ENCODE measurements around the gene PCDHGB2. TPM values are rescaled to one million over a fixed set of nuclear protein-coding genes. Genes with fewer than 3 reads are reported as not detected.
"Not testable (repeated sequence)": the region's sequence is repeated elsewhere in the genome, so short reads cannot be mapped to it uniquely, and the experiment has no call there.

The PCDHGB2 gene
- 9.8 and 11.5 TPM in 2 replicates for total RNA-seq (2014; rRNA removed; shearing (Covaris generic); ENCODE audit: low replicate concordance)

DNA sequence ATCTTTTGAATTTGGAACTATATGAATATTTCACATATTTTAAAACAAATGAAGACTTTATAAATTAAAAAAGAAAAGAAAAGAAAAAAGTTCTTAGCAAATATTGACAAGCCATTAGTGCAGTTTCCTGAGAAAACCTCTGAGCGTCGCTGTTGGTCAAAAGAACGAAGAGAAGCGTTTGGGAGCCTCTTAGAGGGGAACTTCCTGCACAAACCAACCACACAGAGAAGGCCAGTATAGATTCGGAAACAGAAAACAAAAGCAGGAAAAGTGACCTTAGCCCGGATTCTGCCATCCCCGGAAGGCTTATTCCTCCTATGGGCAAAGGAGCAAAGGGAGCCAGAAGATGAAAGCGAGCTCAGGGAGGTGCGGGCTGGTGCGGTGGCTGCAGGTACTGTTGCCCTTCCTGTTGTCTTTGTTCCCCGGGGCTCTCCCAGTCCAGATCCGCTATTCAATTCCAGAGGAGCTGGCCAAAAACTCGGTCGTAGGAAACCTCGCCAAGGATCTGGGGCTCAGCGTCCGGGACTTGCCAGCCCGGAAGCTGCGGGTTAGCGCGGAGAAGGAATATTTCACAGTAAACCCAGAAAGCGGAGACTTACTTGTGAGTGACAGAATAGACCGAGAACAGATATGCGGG, at the start of gene PCDHGB2:
PCDHGB2 (plus strand) TSS at position 205 of the 637 bp plus-strand sequence; CDS start at position 347, 142 bp downstream.
- Histone ChIP-seq H3K27ac (ENCODE audit: low read length) (peak within 1 kb of the TSS; percentile 67), H2AFZ (ENCODE audit: low read length) (0 out of 2 replicates have a peak within 1 kb of the TSS, but pooled peaks have one; percentile 39), H3K4me1 (ENCODE audit: low read length) (peaks cover 39% of the 10 kb centered on the region), H3K9me3 (ENCODE audit: low read length) (peaks cover 28% of the 10 kb centered on the region), H4K20me1 (ENCODE audit: insufficient read depth, low read depth, low read length) (no peaks in the 10 kb centered on the region), H3K4me3 (ENCODE audit: low read length) (peak within 1 kb of the TSS; percentile 67), H3K79me2 (ENCODE audit: low read length) (peaks cover 35% of the 10 kb centered on the region), H3K27me3 (ENCODE audit: low read length) (no peaks in the 10 kb centered on the region), H3K36me3 (ENCODE audit: insufficient read depth, low read length) (peaks cover 30% of the 10 kb centered on the region), H3K9me2 (replicated peaks; ENCODE audit: insufficient read depth, low read length) (no peaks in the 10 kb centered on the region), H3K4me2 (ENCODE audit: low read depth, low read length, poor library complexity, severe bottlenecking) (peak within 1 kb of the TSS; percentile 70), H3K9ac (ENCODE audit: low read length) (peak within 1 kb of the TSS; percentile 70)
- DNase-seq = peak; percentile 87

DNA sequence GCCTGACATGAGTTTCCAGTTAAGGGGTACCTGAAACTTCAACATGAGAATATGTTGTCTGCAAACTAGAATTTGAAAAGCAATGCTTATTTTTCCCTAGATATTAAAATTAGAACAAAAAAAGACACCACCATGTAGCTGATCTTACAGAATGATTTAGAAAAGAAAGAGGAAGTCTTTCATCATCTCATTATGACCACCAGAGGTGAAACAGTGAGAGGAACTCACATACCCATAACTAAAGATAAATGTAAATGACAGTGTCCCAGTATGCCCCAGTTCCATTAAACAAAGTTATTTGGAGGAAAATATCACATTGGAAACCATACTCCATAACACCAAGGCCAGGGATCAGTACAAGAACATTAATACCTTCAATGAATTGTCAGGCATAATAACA, 46.1 kb upstream of the PCDHGB2 start:
- no peak for DNase-seq
- H4K20me1 ChIP-seq (ENCODE audit: insufficient read depth, low read depth, low read length) = no peaks in the 10 kb centered on the region
- no peak overlapping the region for H3K27ac ChIP-seq (ENCODE audit: low read length)
- H3K9ac ChIP-seq (ENCODE audit: low read length) = no peak overlapping the region
- H3K4me1 ChIP-seq (ENCODE audit: low read length) = no peaks in the 10 kb centered on the region
- H3K4me2 ChIP-seq (ENCODE audit: low read depth, low read length, poor library complexity, severe bottlenecking) = no peak overlapping the region
- no peaks in the 10 kb centered on the region for H3K27me3 ChIP-seq (ENCODE audit: low read length)
- H3K79me2 ChIP-seq (ENCODE audit: low read length) = peaks cover 76% of the 10 kb centered on the region
- peaks cover 52% of the 10 kb centered on the region for H3K9me3 ChIP-seq (ENCODE audit: low read length)
- H2AFZ ChIP-seq (ENCODE audit: low read length) = no peak overlapping the region
- H3K4me3 ChIP-seq (ENCODE audit: low read length) = no peak overlapping the region
- H3K36me3 ChIP-seq (ENCODE audit: insufficient read depth, low read length) = peaks cover 46% of the 10 kb centered on the region
- no peaks in the 10 kb centered on the region for H3K9me2 ChIP-seq (replicated peaks; ENCODE audit: insufficient read depth, low read length)

GRCh38 chr5:141316963-141317362, 42.8 kb upstream of the PCDHGB2 start:
- not testable (repeated sequence) for H3K4me2 ChIP-seq (ENCODE audit: low read depth, low read length, poor library complexity, severe bottlenecking); H4K20me1 ChIP-seq (ENCODE audit: insufficient read depth, low read depth, low read length); H2AFZ ChIP-seq (ENCODE audit: low read length); H3K9ac ChIP-seq (ENCODE audit: low read length); DNase-seq; H3K27me3 ChIP-seq (ENCODE audit: low read length); H3K9me2 ChIP-seq (replicated peaks; ENCODE audit: insufficient read depth, low read length); H3K4me3 ChIP-seq (ENCODE audit: low read length); H3K27ac ChIP-seq (ENCODE audit: low read length)
- peaks cover 77% of the 10 kb centered on the region for H3K79me2 ChIP-seq (ENCODE audit: low read length)
- peaks cover 13% of the 10 kb centered on the region for H3K4me1 ChIP-seq (ENCODE audit: low read length)
- H3K9me3 ChIP-seq (ENCODE audit: low read length) = peaks cover 54% of the 10 kb centered on the region
- peaks cover 61% of the 10 kb centered on the region for H3K36me3 ChIP-seq (ENCODE audit: insufficient read depth, low read length)

- Histone ChIP-seq H3K4me3 (ENCODE audit: low read length) (peak overlapping the region; percentile 90), H3K79me2 (ENCODE audit: low read length) (peaks cover 56% of the 10 kb centered on the region), H4K20me1 (ENCODE audit: insufficient read depth, low read depth, low read length) (no peaks in the 10 kb centered on the region), H3K9ac (ENCODE audit: low read length) (no peak overlapping the region), H3K4me1 (ENCODE audit: low read length) (peaks cover 13% of the 10 kb centered on the region), H3K9me2 (replicated peaks; ENCODE audit: insufficient read depth, low read length) (no peaks in the 10 kb centered on the region), H3K9me3 (ENCODE audit: low read length) (peaks cover 50% of the 10 kb centered on the region), H3K4me2 (ENCODE audit: low read depth, low read length, poor library complexity, severe bottlenecking) (no peak overlapping the region), H3K27me3 (ENCODE audit: low read length) (no peaks in the 10 kb centered on the region), H2AFZ (ENCODE audit: low read length) (no peak overlapping the region), H3K27ac (ENCODE audit: low read length) (no peak overlapping the region), H3K36me3 (ENCODE audit: insufficient read depth, low read length) (peaks cover 45% of the 10 kb centered on the region)
- DNase-seq = no peak
These were observed 40.6 kb upstream of the PCDHGB2 start for GRCh38 chr5:141319202-141319601.

DNA sequence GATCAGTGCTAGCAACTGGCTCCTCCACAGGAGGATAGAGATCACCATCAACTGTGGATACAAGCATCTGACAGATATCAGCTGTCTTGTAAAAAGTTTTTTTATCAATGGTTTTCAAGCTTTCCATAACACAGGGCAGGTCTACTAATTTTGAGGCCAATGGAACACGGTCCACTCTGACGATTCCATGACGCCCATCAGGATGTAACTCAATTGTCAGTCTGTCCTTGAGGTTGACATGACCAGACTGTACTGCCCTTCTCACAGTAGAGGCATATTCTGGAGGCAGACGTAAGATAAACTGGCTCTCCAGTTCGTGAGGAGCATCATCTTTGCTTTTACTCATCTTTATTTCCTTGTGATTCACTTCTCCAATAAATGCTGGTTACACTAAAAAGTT, 40.1 kb upstream of the PCDHGB2 start:
- Histone ChIP-seq H3K4me3 (ENCODE audit: low read length) (peak overlapping the region; percentile 90), H3K9ac (ENCODE audit: low read length) (no peak overlapping the region), H3K36me3 (ENCODE audit: insufficient read depth, low read length) (peaks cover 44% of the 10 kb centered on the region), H3K4me1 (ENCODE audit: low read length) (peaks cover 13% of the 10 kb centered on the region), H3K9me3 (ENCODE audit: low read length) (peaks cover 49% of the 10 kb centered on the region), H3K9me2 (replicated peaks; ENCODE audit: insufficient read depth, low read length) (no peaks in the 10 kb centered on the region), H3K27ac (ENCODE audit: low read length) (no peak overlapping the region), H3K27me3 (ENCODE audit: low read length) (no peaks in the 10 kb centered on the region), H4K20me1 (ENCODE audit: insufficient read depth, low read depth, low read length) (no peaks in the 10 kb centered on the region), H3K4me2 (ENCODE audit: low read depth, low read length, poor library complexity, severe bottlenecking) (peak overlapping the region; percentile 71), H3K79me2 (ENCODE audit: low read length) (peaks cover 53% of the 10 kb centered on the region), H2AFZ (ENCODE audit: low read length) (no peak overlapping the region)
- no peak for DNase-seq

DNA sequence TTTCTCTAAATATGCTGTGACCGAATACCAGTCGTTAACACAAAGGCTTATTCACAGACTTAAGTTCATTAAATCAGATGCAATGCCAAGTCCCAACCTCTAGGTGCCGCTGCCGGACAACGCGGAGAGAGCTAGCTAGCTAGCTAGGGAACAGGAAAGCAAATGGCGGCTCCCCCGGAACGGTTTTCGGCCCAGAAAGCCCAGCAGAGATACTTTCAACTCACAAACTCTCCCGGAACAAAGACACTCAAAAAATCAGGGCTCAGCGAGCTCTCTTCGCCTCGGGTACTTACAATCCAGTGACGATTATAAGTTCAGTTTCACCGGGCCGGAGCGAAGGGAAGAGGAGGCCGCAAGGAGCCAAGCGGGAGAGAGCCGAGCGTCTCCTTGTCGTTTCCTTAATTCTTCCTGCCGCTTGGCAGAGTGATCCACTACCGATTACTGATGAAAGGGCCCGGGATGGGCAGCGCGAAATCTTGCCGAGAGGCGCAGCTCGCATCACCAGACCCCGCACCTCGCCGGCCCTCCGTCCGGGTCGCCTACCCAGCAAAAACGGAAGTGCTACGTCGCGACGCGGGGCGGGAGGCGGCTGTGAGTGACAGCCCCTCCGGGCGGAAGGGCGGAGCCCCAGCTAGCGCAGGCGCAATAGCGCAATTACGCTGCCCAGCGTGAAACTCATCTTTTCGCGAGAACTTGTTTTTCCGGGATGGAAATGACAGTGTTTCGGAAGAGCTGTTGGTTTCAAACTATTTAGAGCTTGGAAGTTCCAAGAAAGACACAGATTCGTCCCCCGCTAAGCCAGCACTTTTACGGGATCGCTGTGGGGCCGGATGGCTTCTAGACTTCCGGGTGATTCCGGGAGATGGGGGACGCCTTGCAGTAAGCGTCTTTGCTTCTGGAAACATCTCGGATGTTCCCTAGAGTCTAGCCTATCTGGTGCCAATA, 39.3 kb upstream of the PCDHGB2 start, which contains the start of gene TAF7:
TAF7 (minus strand) TSS at position 560 of the 945 bp plus-strand sequence. CDS start 740 bp downstream, outside the sequence.
- Histone ChIP-seq H3K4me2 (ENCODE audit: low read depth, low read length, poor library complexity, severe bottlenecking) (peak within 1 kb of the TSS; percentile 71), H3K27me3 (ENCODE audit: low read length) (no peaks in the 10 kb centered on the region), H3K9me3 (ENCODE audit: low read length) (peaks cover 41% of the 10 kb centered on the region), H2AFZ (ENCODE audit: low read length) (peak within 1 kb of the TSS; percentile 81), H4K20me1 (ENCODE audit: insufficient read depth, low read depth, low read length) (no peaks in the 10 kb centered on the region), H3K27ac (ENCODE audit: low read length) (peak within 1 kb of the TSS; percentile 84), H3K36me3 (ENCODE audit: insufficient read depth, low read length) (peaks cover 37% of the 10 kb centered on the region), H3K9ac (ENCODE audit: low read length) (peak within 1 kb of the TSS; percentile 89), H3K9me2 (replicated peaks; ENCODE audit: insufficient read depth, low read length) (no peaks in the 10 kb centered on the region), H3K4me3 (ENCODE audit: low read length) (peak within 1 kb of the TSS; percentile 90), H3K4me1 (ENCODE audit: low read length) (peaks cover 13% of the 10 kb centered on the region), H3K79me2 (ENCODE audit: low read length) (peaks cover 45% of the 10 kb centered on the region)
- peak; percentile 98 for DNase-seq

DNA sequence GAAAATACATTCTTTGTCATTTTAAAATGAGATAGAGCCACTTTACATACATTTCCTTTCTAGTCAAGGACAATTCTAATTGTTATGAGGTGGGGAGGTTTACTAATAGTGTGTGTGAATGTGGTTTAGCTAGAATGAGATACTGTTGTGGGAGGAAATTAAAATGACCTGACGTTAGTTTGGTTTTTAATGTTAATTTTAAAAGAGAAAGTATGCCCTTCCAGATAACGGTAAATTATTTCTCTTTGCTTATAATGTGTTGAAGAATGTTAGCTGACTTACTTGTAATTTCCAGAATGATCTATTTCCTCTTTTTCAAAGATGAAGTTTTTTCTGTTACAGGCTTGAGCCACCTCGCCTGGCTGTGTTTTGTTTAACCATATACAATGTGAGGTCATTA, 37.5 kb upstream of the PCDHGB2 start:
- Histone ChIP-seq H3K4me3 (ENCODE audit: low read length) (no peak overlapping the region), H3K4me1 (ENCODE audit: low read length) (peaks cover 13% of the 10 kb centered on the region), H2AFZ (ENCODE audit: low read length) (no peak overlapping the region), H3K9ac (ENCODE audit: low read length) (no peak overlapping the region), H3K9me3 (ENCODE audit: low read length) (peaks cover 32% of the 10 kb centered on the region), H3K4me2 (ENCODE audit: low read depth, low read length, poor library complexity, severe bottlenecking) (no peak overlapping the region), H3K36me3 (ENCODE audit: insufficient read depth, low read length) (peaks cover 25% of the 10 kb centered on the region), H3K79me2 (ENCODE audit: low read length) (peaks cover 34% of the 10 kb centered on the region), H3K9me2 (replicated peaks; ENCODE audit: insufficient read depth, low read length) (no peaks in the 10 kb centered on the region), H4K20me1 (ENCODE audit: insufficient read depth, low read depth, low read length) (no peaks in the 10 kb centered on the region), H3K27ac (ENCODE audit: low read length) (no peak overlapping the region), H3K27me3 (ENCODE audit: low read length) (no peaks in the 10 kb centered on the region)
- no peak for DNase-seq

Data from Karpas-422 (cell line).